Caki2 (cell line): Measurements from ENCODE around the gene STK11. TPM values are rescaled to one million over a fixed set of nuclear protein-coding genes. Genes with fewer than 3 reads are reported as not detected.

Experiments
- DNase-seq: peaks from one replicate; pipeline ENCODE4 v3.0.0-alpha.2; 2015; ENCODE audit warnings: low read depth
- in situ Hi-C: cut with HindIII; loops from 2 replicates; pipeline ENCODE4 v1.10.0; 2016; ENCODE audit warnings: low sequenced_read_pairs, low pct_unique_long_range_greater_than_20kb, mixed read lengths
- total RNA-seq: library from RNA; depleted of rRNA; stranded (reverse); fragments of >200 nt; shearing (Covaris generic); gene quantifications from 2 replicates; pipeline ENCODE4 v1.2.3, GENCODE V29; 2014; ENCODE audit warnings: low replicate concordance; rRNA removed

STK11 gene
- total RNA-seq: 74.2 and 78.3 TPM in 2 replicates

- in situ Hi-C loops: no loop called here
- DNase-seq: peak; percentile 89
These were observed at the start of gene STK11 for GRCh38 chr19:1205114-1206099. STK11 (plus strand) TSS chr19:1205778; CDS start chr19:1206914, 1,136 bp downstream.

- in situ Hi-C loops: no loop called here
- DNase-seq: no peak
These were observed 49.2 kb upstream of the STK11 start for GRCh38 chr19:1156305-1156801.

GRCh38 chr19:1156830-1157615 is 48.6 kb upstream of the STK11 start:
- in situ Hi-C loops: no loop called here
- DNase-seq: no peak

GRCh38 chr19:1157931-1158884 is 47.4 kb upstream of the STK11 start:
- no peak for DNase-seq
- in situ Hi-C loops: no loop called here

- in situ Hi-C loops: no loop called here
- DNase-seq: no peak
These were observed 46.6 kb upstream of the STK11 start for GRCh38 chr19:1158885-1159448.

GRCh38 chr19:1159864-1160595 is 45.5 kb upstream of the STK11 start:
- in situ Hi-C loops: no loop called here
- no peak for DNase-seq

GRCh38 chr19:1161716-1162115 is 43.9 kb upstream of the STK11 start:
- in situ Hi-C loops: no loop called here

GRCh38 chr19:1162404-1163282 is 42.9 kb upstream of the STK11 start:
- no peak for DNase-seq

More at GRCh38 chr19:1161716-1162115, 43.9 kb upstream of the STK11 start:
- DNase-seq: no peak

GRCh38 chr19:1163283-1163933 is 42.2 kb upstream of the STK11 start:
- in situ Hi-C loops: no loop called here

More at GRCh38 chr19:1162404-1163282, 42.9 kb upstream of the STK11 start:
- in situ Hi-C loops: no loop called here

GRCh38 chr19:1163934-1164683 is 41.5 kb upstream of the STK11 start:
- DNase-seq: no peak
- in situ Hi-C loops: no loop called here

More at GRCh38 chr19:1163283-1163933, 42.2 kb upstream of the STK11 start:
- no peak for DNase-seq

GRCh38 chr19:1164684-1165531 is 40.7 kb upstream of the STK11 start:
- no peak for DNase-seq
- in situ Hi-C loops: no loop called here

GRCh38 chr19:1166872-1167573 is 38.6 kb upstream of the STK11 start:
- DNase-seq: no peak
- in situ Hi-C loops: no loop called here
